ENCODE measurements around the gene ARVCF. TPM values are rescaled to one million over a fixed set of nuclear protein-coding genes. Genes with fewer than 3 reads are reported as not detected.
A peak's percentile ranks its signal among the peaks of the same experiment; 100 is the strongest.

ARVCF gene
- total RNA-seq, 2 experiments from 2014 or later, result 0.50 to 0.70 TPM

- no peak overlapping the region for H3K4me3 Mint-ChIP-seq
- peaks cover 32% of the 10 kb centered on the region for H3K4me1 Mint-ChIP-seq
- DNase-seq (peak; percentile 78), ATAC-seq (peak; percentile 90)
- no peaks in the 10 kb centered on the region for H3K27me3 Mint-ChIP-seq
- H3K27ac Mint-ChIP-seq, result peak overlapping the region; percentile 64
- H3K9me3 Mint-ChIP-seq (ENCODE audit: low read depth), result no peaks in the 10 kb centered on the region
- H3K36me3 Mint-ChIP-seq, result peaks cover 4% of the 10 kb centered on the region
- CTCF ChIA-PET, result interaction anchor here (1.0 kb wide), 1 partner anchor 125 kb away, joined by 3 read pairs; no protein-coding TSS in a partner anchor
These were observed 15.2 kb upstream of the ARVCF start for GRCh38 chr22:20031732-20032406.

- no peak for ATAC-seq
- DNase-seq, result no peak
- Mint-ChIP-seq H3K9me3 (ENCODE audit: low read depth) (no peaks in the 10 kb centered on the region), H3K27ac (no peak overlapping the region), H3K4me1 (peaks cover 22% of the 10 kb centered on the region), H3K27me3 (no peaks in the 10 kb centered on the region), H3K36me3 (peaks cover 2% of the 10 kb centered on the region), H3K4me3 (no peak overlapping the region)
- CTCF ChIA-PET, result no interaction called here
These were observed 13.1 kb upstream of the ARVCF start for GRCh38 chr22:20029550-20030225.

- Mint-ChIP-seq H3K9me3 (ENCODE audit: low read depth) (no peaks in the 10 kb centered on the region), H3K36me3 (no peaks in the 10 kb centered on the region), H3K27me3 (no peaks in the 10 kb centered on the region), H3K27ac (no peak overlapping the region), H3K4me3 (no peak overlapping the region), H3K4me1 (peaks cover 19% of the 10 kb centered on the region)
- CTCF ChIA-PET, result no interaction called here
- ATAC-seq, result no peak
- no peak for DNase-seq
These were observed 12.4 kb upstream of the ARVCF start for GRCh38 chr22:20028855-20029549.

- ATAC-seq, result no peak
- H3K27me3 Mint-ChIP-seq, result no peaks in the 10 kb centered on the region
- H3K4me3 Mint-ChIP-seq, result no peak overlapping the region
- peaks cover 2% of the 10 kb centered on the region for H3K36me3 Mint-ChIP-seq
- no peak overlapping the region for H3K27ac Mint-ChIP-seq
- DNase-seq, result no peak
- H3K4me1 Mint-ChIP-seq, result peaks cover 21% of the 10 kb centered on the region
- CTCF ChIA-PET, result no interaction called here
- H3K9me3 Mint-ChIP-seq (ENCODE audit: low read depth), result no peaks in the 10 kb centered on the region
These were observed 11.6 kb upstream of the ARVCF start for GRCh38 chr22:20027966-20028854.

GRCh38 chr22:20026996-20027601, 10.5 kb upstream of the ARVCF start:
- no peak for ATAC-seq
- H3K4me1 Mint-ChIP-seq, result peaks cover 21% of the 10 kb centered on the region
- no peak overlapping the region for H3K4me3 Mint-ChIP-seq
- H3K36me3 Mint-ChIP-seq, result peaks cover 3% of the 10 kb centered on the region
- H3K27me3 Mint-ChIP-seq, result no peaks in the 10 kb centered on the region
- no peak overlapping the region for H3K27ac Mint-ChIP-seq
- H3K9me3 Mint-ChIP-seq (ENCODE audit: low read depth), result no peaks in the 10 kb centered on the region
- CTCF ChIA-PET, result interaction anchor here (0.7 to 0.9 kb wide), 2 partner anchors 14 to 73 kb away, joined by 3 read pairs; no protein-coding TSS in a partner anchor
- no peak for DNase-seq

GRCh38 chr22:20026204-20026908, 9.7 kb upstream of the ARVCF start:
- Mint-ChIP-seq H3K9me3 (ENCODE audit: low read depth) (no peaks in the 10 kb centered on the region), H3K4me3 (no peak overlapping the region), H3K27me3 (no peaks in the 10 kb centered on the region), H3K27ac (no peak overlapping the region), H3K4me1 (peaks cover 19% of the 10 kb centered on the region), H3K36me3 (peaks cover 3% of the 10 kb centered on the region)
- CTCF ChIA-PET, result interaction anchor here (0.6 to 0.9 kb wide), 3 partner anchors 13 to 73 kb away, joined by 3 read pairs; no protein-coding TSS in a partner anchor
- ATAC-seq, result no peak
- DNase-seq, result no peak

- H3K27me3 Mint-ChIP-seq, result no peaks in the 10 kb centered on the region
- no peak overlapping the region for H3K27ac Mint-ChIP-seq
- CTCF ChIA-PET, result interaction anchor here (0.6 to 0.9 kb wide), 2 partner anchors 12 to 70 kb away, joined by 3 read pairs; no protein-coding TSS in a partner anchor
- H3K4me3 Mint-ChIP-seq, result no peak overlapping the region
- H3K9me3 Mint-ChIP-seq (ENCODE audit: low read depth), result no peaks in the 10 kb centered on the region
- ATAC-seq (no peak), DNase-seq (no peak)
- peaks cover 3% of the 10 kb centered on the region for H3K36me3 Mint-ChIP-seq
- peaks cover 15% of the 10 kb centered on the region for H3K4me1 Mint-ChIP-seq
These were observed 9.0 kb upstream of the ARVCF start for GRCh38 chr22:20025401-20026203.

- no peaks in the 10 kb centered on the region for H3K27me3 Mint-ChIP-seq
- no peaks in the 10 kb centered on the region for H3K9me3 Mint-ChIP-seq (ENCODE audit: low read depth)
- ATAC-seq (no peak), DNase-seq (no peak)
- H3K4me3 Mint-ChIP-seq, result no peak overlapping the region
- H3K36me3 Mint-ChIP-seq, result peaks cover 3% of the 10 kb centered on the region
- H3K27ac Mint-ChIP-seq, result no peak overlapping the region
- CTCF ChIA-PET, result interaction anchor here (1.6 kb wide), 1 partner anchor 11 kb away, joined by 5 read pairs; no protein-coding TSS in a partner anchor
- peaks cover 22% of the 10 kb centered on the region for H3K4me1 Mint-ChIP-seq
These were observed 8.2 kb upstream of the ARVCF start for GRCh38 chr22:20024650-20025397.

GRCh38 chr22:20024225-20024624, 7.6 kb upstream of the ARVCF start:
- Mint-ChIP-seq H3K9me3 (ENCODE audit: low read depth) (no peaks in the 10 kb centered on the region), H3K27me3 (peaks cover under 1% of the 10 kb centered on the region), H3K4me1 (peaks cover 22% of the 10 kb centered on the region), H3K27ac (no peak overlapping the region), H3K36me3 (peaks cover 3% of the 10 kb centered on the region), H3K4me3 (no peak overlapping the region)
- DNase-seq, result no peak
- no peak for ATAC-seq
- CTCF ChIA-PET, result interaction anchor here (1.6 kb wide), 1 partner anchor 11 kb away, joined by 5 read pairs; no protein-coding TSS in a partner anchor

- H3K27me3 Mint-ChIP-seq, result peaks cover 9% of the 10 kb centered on the region
- H3K4me3 Mint-ChIP-seq, result no peak overlapping the region
- H3K9me3 Mint-ChIP-seq (ENCODE audit: low read depth), result no peaks in the 10 kb centered on the region
- DNase-seq (no peak), ATAC-seq (no peak)
- CTCF ChIA-PET, result interaction anchor here (1.0 to 1.6 kb wide), 2 partner anchors 10 to 70 kb away, joined by 3 to 5 read pairs; no protein-coding TSS in a partner anchor
- H3K4me1 Mint-ChIP-seq, result peaks cover 20% of the 10 kb centered on the region
- no peak overlapping the region for H3K27ac Mint-ChIP-seq
- H3K36me3 Mint-ChIP-seq, result peaks cover 3% of the 10 kb centered on the region
These were observed 6.5 kb upstream of the ARVCF start for GRCh38 chr22:20022978-20023613.
